Measurements from ENCODE around the gene CAMK2G. TPM values are rescaled to one million over a fixed set of nuclear protein-coding genes. Genes with fewer than 3 reads are reported as not detected.
A peak's percentile ranks its signal among the peaks of the same experiment; 100 is the strongest.

CAMK2G gene
- polyA plus RNA-seq, 2 of the 4 experiments (the other 2 are of a cell fraction): 22.6 to 25.5 TPM

- TF ChIP-seq RAD21 (conservative IDR thresholded peaks at IDR 0.05 in 1 of 2, IDR thresholded peaks at IDR 0.05 in 1 of 2): no peak
- TF ChIP-seq JUN (IDR thresholded peaks at IDR 0.05): peak in 1 of 2 experiments; percentile 71; a peak in 2 of 5 replicates
- no peak for TF ChIP-seq HES2 (IDR thresholded peaks at IDR 0.05)
- TF ChIP-seq CBX8 (IDR thresholded peaks at IDR 0.05): no peak
- TF ChIP-seq NPAS2 (CRISPR knock-in tag; IDR thresholded peaks at IDR 0.05; ENCODE audit: borderline replicate concordance): no peak
- no peak for TF ChIP-seq BCL3 (IDR thresholded peaks at IDR 0.05)
- TF ChIP-seq NR3C1 (IDR thresholded peaks at IDR 0.05): no peak
- no peak for TF ChIP-seq FOXS1 (CRISPR knock-in tag; IDR thresholded peaks at IDR 0.05)
- no peak for TF ChIP-seq EP300 (IDR thresholded peaks at IDR 0.05)
- no peak for TF ChIP-seq EHF (CRISPR knock-in tag; IDR thresholded peaks at IDR 0.05)
- TF ChIP-seq SMC3 (IDR thresholded peaks at IDR 0.05): no peak
- no peak for TF ChIP-seq HOXA7 (CRISPR knock-in tag; IDR thresholded peaks at IDR 0.05)
- TF ChIP-seq ESRRA (IDR thresholded peaks at IDR 0.05; ENCODE audit: borderline replicate concordance, low read length): no peak
- TF ChIP-seq RNF2 (IDR thresholded peaks at IDR 0.05; ENCODE audit: borderline replicate concordance, low read depth): no peak
- no peak for TF ChIP-seq CEBPB (IDR thresholded peaks at IDR 0.05)
These were observed 88.4 kb downstream of the CAMK2G start (continued) for GRCh38 chr10:73785721-73786511.

- Histone ChIP-seq H3K4me2 (peak within 1 kb of the TSS; percentile 85), H3K4me3 (peak within 1 kb of the TSS; percentile 97), H3K27ac (peak within 1 kb of the TSS; percentile 70 to 92), H3K4me1 (peaks cover 33% of the 10 kb centered on the region), H3K9me3 (no peaks in the 10 kb centered on the region)
- CTCF ChIA-PET: interaction anchor here (2.6 to 3.1 kb wide), 2 partner anchors 9 to 15 kb away, joined by 8 to 10 read pairs; no protein-coding TSS in a partner anchor
- POLR2A ChIA-PET: interaction anchor here (0.6 to 2.0 kb wide), 4 partner anchors 10 to 52 kb away, joined by 3 to 8 read pairs (median 5); a partner anchor contains a TSS
- WGBS (ENCODE audit: missing lambda C conversion rate): 2% methylated on average over 29 of the region's 36 CpGs
- peak; percentile 95 to 99 for DNase-seq (ENCODE audit: low read depth in 1 of 2, low spot score in 1 of 2)
- ATAC-seq: peak; percentile 90 to 94
- FAIRE-seq: peak; percentile 36
- TF ChIP-seq USF2 (IDR thresholded peaks at IDR 0.05) (peak; percentile 63), FOSB (CRISPR knock-in tag; IDR thresholded peaks at IDR 0.05) (no peak), TP53 (CRISPR knock-in tag; IDR thresholded peaks at IDR 0.05) (no peak), ATOH8 (CRISPR knock-in tag; IDR thresholded peaks at IDR 0.05; ENCODE audit: low read depth) (no peak), NR3C1 (IDR thresholded peaks at IDR 0.05) (no peak), SREBF2 (IDR thresholded peaks at IDR 0.05) (no peak), REST (IDR thresholded peaks at IDR 0.05) (no peak), RARB (CRISPR knock-in tag; IDR thresholded peaks at IDR 0.05) (no peak), SMC3 (IDR thresholded peaks at IDR 0.05) (no peak), RCOR1 (IDR thresholded peaks at IDR 0.05; ENCODE audit: low read depth, low read length) (no peak), MAX (IDR thresholded peaks at IDR 0.05) (peak; percentile 72), MYC (IDR thresholded peaks at IDR 0.05; ENCODE audit: borderline replicate concordance, low read length) (no peak), HEYL (CRISPR knock-in tag; IDR thresholded peaks at IDR 0.05) (no peak), ELK1 (IDR thresholded peaks at IDR 0.05; ENCODE audit: low read depth, low read length) (no peak), BCL3 (IDR thresholded peaks at IDR 0.05) (0 out of 3 replicates have a peak, but pooled peaks have one; percentile 15), ZC3H11A (IDR thresholded peaks at IDR 0.05) (no peak)
These were observed 89.1 kb downstream of the CAMK2G start, which contains the start of gene ZSWIM8 for GRCh38 chr10:73785211-73785720. TSS of gene ZSWIM8 (plus strand) at chr10:73785606. CDS start at chr10:73785879, 273 bp downstream.
